ENCODE results near the gene FFAR2.

Gene FFAR2

DNA sequence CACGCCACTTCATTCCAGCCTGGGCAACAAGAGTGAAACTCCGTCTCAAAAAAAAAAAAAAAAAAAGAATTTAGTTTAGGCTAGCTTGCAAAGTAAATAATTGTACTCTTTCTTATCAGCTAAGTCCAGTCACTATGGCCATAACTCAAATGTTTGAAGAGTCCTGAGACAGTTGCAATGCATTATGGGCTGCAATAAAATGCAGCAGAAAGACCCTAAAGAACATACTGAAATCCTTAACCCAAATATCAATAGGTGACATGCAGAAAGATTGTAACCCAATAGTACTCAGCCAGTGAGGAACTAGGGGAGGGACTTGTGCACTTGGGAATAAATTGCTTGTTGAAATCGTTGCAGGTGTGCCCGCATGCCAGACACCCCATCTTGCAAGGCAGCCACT lies 20.9 kb upstream of the FFAR2 start:
- no peak for DNase-seq

DNA sequence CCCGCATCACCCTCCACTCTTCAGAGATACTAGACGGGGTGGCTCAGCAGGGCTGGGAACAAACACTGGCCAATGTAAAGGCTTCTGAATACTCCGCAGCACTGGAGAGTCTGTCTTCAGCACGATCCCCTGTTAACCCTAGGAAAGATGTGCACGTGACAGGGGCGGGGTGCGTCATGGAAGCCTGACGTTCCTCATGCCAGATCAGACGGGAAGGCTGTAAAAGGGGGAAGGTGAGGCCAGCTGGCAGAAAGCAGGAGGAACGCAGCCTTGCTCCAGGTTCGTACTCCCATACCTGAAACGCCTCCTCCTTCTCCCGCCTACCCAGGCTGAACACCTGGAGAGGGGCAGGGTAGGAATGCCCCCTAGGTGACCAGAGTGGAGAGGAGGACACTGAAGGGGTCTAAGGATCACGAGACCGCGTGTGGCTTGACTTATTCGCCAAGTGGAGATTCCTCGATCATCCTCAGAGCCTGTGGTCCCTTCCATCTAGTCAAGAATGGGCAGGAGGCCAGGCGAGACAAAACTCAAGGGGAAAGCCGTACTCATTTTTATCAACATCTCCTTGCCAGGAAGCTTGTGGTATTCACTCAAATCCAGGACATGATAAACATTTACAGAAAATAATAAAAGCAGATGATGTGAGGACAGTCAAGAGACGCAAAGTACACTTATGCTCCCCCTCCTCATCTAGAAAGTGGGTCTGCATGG lies 18.2 kb upstream of the FFAR2 start:
- no peak for DNase-seq

GRCh38 chr19:35430409-35431144 lies 17.5 kb upstream of the FFAR2 start:
- DNase-seq = no peak

DNA sequence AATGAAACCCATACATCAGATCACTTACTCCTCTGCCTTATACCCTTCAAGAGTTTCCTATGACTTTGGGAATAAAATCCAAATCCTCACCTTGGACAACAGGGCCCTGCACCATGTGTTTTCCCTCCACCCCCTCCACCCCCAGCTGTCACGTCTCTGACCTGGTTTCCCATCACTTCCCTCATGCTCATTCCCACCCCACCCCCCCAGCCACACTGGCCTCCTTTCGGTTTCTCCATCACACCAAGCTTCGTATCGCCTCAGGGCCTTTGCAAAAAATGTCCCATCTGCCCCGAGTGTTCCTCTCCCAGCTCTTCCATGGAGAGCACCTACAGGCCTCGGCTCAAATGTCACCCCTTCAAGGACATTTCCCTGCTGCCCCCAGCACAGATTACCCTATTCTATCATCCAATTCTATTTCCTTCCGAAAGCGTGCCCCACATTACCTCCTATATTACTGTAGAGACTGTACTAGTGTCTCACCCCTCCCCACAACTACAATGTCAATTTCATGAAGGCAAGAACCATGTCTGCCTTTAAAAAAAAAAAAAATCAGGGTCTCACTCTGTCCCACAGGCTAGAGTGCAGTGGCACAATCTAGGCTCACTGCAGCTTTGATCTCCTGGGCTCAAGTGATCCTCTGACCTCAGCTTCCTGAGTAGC lies 16.8 kb upstream of the FFAR2 start:
- DNase-seq = no peak

GRCh38 chr19:35432911-35433310 lies 15.1 kb upstream of the FFAR2 start:
- no peak for DNase-seq

DNA sequence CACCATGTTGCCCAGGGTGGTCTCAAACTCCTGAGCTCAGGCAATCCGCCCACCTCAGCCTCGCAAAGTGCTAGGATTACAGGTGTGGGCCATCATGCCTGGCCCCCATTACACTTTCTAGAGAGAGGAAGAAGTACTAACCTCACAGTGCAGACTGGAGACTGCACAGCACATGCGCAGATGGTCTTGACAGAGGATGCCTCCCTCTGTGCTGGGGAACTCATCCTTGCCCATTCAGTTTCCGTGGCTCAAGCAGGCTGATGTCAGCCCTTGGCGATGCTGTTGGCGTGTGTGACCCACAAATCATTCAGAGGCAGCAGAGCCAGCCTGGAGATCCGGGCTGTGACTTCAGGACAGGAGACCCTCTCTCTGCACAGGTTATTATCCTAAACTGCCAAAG lies 14.6 kb upstream of the FFAR2 start:
- DNase-seq = no peak

DNA sequence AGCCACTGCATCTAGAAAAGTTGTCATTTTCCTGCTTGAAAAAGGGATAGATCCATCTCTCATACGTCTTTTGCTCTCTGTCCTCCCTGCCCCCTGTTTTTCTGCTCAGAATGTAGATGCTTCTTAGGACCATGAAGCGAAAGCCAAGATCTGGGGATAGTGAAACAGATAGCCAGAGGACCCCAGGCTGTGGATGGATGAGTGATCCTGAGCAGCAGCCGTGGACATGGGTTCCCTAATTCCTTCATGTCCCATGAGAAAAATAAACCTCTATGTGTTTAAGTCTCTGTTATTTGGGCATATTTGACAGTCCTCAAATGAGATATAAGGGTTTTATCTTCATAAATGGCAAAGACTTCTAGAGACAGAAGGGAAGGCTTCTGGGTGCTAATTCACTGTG lies 12.2 kb upstream of the FFAR2 start:
- no peak for DNase-seq

DNA sequence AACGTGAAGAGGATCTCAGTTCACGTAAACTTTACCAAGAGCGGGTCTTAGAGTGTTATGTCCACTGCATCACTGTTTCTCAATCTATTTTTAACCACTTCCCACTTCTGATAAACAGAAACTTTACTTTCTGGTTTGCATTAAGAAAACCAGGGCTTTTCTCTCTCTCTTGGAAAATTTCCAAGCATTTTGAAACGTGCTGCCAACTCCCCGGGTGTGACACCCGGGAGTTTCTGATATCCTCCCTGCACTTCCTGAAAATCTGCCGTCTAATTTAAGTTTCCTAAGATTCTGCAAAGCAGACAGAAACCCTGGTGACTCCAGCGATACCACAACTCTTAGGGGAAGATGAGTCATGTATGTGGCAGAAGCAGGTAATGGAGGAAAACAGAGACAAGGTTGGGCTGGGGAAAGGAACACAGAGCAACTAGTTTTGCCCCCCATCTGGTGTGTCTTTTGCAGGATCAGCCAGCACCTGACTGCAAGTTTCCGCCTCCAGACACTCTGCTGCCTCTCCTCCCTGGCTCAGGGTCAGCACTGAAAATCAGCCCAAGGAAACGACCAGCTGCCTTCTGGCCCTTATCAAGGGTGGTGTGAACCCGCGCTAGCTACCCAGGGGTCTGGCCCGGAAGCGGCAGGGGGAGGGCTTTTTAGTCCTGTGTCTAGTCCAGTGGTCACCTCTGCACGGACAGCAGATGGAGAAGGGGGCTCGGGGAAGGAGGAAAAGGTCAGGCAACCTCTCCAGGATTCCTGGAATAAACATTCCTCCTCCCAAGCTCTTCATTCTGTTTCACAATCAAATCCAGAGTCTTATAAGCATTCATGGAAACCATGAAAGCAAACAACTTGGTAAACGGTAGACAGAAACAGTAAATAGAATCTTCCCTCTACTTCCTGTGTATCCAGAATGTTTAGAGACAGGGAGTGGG lies 11.3 kb upstream of the FFAR2 start:
- DNase-seq = peak; percentile 4

GRCh38 chr19:35437406-35437951 lies 10.6 kb upstream of the FFAR2 start:
- DNase-seq = no peak

DNA sequence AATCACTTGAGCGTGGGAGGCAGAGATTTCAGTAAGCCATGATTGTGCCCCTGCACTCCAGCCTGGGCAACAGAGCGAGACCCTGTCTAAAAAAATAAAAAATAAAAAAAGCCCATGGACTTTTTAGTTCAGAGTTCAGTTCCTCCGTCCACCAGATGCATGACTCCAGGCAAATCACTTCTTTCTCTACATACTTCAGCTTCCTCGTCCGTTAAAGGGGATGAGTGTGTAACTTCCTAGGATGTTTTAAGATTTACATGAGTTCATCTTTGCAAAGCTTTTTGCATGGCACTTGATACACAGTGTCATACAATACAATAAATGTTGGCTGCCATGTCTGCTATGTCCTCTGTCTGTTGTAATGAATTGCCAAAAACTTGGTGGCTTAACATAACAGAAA lies 10.0 kb upstream of the FFAR2 start:
- DNase-seq = no peak

DNA sequence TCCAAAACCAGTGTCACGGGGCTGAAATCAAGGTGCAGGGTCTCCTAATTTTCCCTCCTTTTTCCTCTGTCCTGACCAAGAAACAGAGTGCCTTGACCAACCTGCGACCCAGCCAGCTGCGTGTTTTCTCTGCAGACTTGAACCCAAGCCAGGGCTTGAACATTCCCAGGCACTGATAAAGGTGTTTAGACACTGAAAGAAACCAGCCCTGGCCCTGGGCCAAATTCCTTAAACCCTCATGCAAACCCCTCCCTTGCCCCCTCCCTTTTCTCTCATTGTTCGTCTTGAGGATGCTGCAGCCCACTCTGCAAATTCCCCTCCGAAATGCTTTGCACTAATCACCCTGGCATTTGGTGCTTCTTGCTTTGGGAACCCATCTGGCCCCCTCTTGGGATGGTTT lies 9.5 kb upstream of the FFAR2 start:
- no peak for DNase-seq

DNA sequence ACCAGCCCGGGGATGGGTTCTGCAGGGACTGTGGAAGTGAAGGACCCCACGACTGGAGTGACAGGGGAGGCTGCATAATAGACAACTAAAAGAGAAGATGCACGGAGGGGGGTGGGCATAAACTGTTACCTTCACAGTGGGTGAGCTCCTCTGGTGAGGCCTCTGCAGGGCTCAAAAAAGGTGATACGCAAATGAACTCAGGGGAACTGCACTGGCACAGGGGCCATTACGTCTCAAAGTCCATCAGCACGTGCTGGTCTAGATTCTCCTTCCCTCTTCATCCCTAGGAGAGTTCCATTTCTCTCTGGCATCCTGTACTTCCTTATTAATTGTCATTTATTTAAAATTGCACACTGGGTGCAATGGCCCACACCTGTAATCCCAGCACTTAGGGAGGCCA lies 8.1 kb upstream of the FFAR2 start:
- no peak for DNase-seq

DNA sequence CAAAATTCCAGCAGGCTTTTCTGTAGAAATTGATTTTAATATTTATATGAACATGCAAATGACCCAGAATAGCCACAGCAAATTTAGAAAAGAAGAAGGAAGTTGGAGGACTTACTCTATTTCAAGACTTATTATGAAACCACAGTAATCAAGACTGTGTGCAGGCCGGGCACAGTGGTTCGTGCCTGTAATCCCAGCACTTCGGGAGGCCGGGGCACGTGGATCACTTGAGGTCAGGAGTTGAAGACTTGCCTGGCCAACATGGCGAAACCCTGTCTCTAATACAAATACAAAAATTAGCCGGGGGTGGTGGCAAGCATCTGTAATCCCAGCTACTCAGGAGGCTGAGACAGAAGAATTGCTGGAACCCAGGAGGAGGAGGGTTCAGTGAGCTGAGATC lies 6.0 kb upstream of the FFAR2 start:
- DNase-seq = no peak

DNA sequence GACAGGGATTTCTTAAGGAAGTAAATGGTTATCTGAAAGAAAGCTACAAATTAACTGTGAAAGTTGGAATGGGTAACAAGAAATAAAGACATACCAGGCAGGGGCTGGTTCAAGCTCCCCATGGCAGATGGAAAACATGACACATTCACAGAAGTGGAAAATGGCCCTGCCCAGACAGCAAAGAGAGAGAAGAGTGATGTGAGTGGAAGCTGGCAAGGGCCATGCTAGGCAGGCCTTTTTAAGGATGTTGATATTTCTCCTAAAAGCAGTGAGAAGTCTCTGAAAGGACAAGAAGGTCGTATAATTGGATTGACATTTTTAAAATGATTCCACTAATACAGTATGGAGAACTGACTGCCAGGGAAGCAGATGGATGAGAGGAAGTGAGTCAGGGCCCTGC lies 3.3 kb upstream of the FFAR2 start:
- no peak for DNase-seq

DNA sequence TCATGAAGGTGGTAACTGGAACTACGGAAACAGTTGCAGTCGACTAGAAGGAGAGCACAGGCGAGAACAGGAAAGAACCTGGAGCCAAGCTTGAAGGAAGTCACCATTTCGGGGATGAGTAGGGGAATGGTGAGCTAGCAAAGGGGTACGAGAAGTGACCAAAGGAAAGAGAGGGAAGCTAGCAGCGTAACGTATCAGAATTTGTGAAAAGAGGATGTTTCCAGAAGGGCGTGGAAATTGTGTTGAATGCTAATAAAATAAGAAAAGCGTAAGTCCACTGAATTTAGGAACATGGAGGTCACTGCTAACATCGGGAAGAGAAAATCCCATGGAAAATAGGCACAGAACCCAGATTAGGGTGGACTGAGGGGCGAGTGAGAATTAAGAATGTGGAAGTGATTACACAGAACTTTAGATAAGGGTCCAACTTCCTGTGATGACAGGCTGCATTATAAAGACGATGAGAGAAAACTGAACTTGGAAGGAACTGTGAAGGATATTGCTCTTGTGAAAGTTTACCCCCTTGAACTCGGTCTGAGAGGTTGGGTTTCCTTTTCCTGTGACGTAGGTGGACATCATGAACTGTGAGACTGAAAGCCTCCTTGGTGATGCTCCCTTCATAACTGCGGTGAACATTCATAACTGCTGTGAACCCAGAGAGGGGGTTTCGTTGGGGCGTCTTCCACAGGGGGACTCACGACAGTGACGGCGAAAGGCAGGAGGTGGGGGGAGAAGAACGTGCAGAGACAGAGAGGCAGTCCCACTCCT lies 2.0 kb upstream of the FFAR2 start:
- peak; percentile 10 for DNase-seq

- no peak for DNase-seq
These were observed 1.4 kb downstream of the FFAR2 start for GRCh38 chr19:35449359-35450043.

DNA sequence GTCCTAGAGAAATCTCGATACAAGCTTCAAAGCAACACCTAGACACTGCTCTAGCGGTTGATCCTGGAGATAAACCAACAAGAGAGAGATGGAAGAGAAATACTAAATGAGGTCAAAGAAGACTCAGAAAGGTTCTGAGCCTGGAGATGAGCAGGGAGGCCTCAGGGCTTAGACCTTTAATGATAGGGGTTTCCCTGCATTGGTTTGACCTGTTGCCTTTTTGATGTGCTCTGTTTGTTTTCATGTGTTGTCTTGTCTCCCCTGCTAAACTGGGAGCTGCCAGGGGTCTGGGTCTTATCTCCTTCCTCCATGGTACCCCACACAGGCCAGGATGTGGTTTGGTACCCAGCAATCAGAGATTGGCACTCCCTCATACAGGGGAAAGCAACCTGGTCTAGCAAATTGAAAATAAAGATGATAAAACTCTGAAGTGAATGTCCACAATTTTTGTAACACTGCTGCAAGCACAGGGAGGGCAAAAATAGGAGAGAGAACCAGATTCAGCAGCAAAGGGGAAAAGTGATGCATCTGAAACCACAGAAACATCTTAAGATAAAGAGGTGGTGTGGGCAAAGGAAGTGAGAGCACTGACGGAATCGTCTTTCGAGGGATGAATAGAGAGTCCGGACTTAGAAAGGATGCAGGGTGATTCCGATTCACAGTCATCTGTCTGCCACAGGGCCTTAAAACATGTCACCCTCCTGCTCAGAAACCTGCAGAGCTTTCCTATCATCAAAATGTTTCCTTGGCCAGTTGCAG lies 3.5 kb downstream of the FFAR2 start:
- no peak for DNase-seq

GRCh38 chr19:35454663-35455062 lies 6.6 kb downstream of the FFAR2 start:
- DNase-seq = no peak

- no peak for DNase-seq
These were observed 7.7 kb downstream of the FFAR2 start for GRCh38 chr19:35455616-35456201.

GRCh38 chr19:35457173-35457572 lies 9.1 kb downstream of the FFAR2 start:
- DNase-seq = no peak

All from activated gamma-delta T cell treated with Interleukin-2 at 50 U/mL for 16 hours (primary cell).